ENCODE measurements around the gene TMEM131L. TPM values are rescaled to one million over a fixed set of nuclear protein-coding genes. Genes with fewer than 3 reads are reported as not detected.
A peak's percentile ranks its signal among the peaks of the same experiment; 100 is the strongest.

Gene TMEM131L
- total RNA-seq, 1 donor from 2014 or later: 18.6 TPM

GRCh38 chr4:153485860-153486259, 19.7 kb downstream of the TMEM131L start:
- H3K27me3 ChIP-seq (ENCODE audit: insufficient read depth, low read length): no peaks in the 10 kb centered on the region

GRCh38 chr4:153486281-153487151, 20.4 kb downstream of the TMEM131L start:
- no peak for TF ChIP-seq CTCF (IDR thresholded peaks at IDR 0.05; ENCODE audit: insufficient read depth, low read depth, low read length)
- no peak for TF ChIP-seq EZH2 (IDR thresholded peaks at IDR 0.05; ENCODE audit: insufficient read depth, low read length)
- peak overlapping the region; percentile 77 for H3K4me2 ChIP-seq (ENCODE audit: low read length)
- H3K27me3 Mint-ChIP-seq (ENCODE audit: low read depth, unreplicated experiment): no peaks in the 10 kb centered on the region

More at GRCh38 chr4:153485860-153486259, 19.7 kb downstream of the TMEM131L start:
- H3K36me3 Mint-ChIP-seq (ENCODE audit: low read depth, unreplicated experiment): peaks cover 4% of the 10 kb centered on the region
- Histone ChIP-seq H3K79me2 (ENCODE audit: insufficient read depth, low read length) (peaks cover 27% of the 10 kb centered on the region), H3K4me2 (ENCODE audit: low read length) (peak overlapping the region; percentile 77), H2AFZ (ENCODE audit: low read depth, low read length) (no peak overlapping the region), H3K9me3 (ENCODE audit: insufficient read depth, low read depth, low read length) (no peaks in the 10 kb centered on the region), H3K4me3 (ENCODE audit: insufficient read depth, low read depth, low read length) (no peak overlapping the region), H3K4me1 (ENCODE audit: insufficient read depth, low read length) (peaks cover 46% of the 10 kb centered on the region), H3K9ac (ENCODE audit: low read length) (peak overlapping the region; percentile 50), H3K36me3 (ENCODE audit: insufficient read depth, low read length) (no peaks in the 10 kb centered on the region), H4K20me1 (ENCODE audit: insufficient read depth, low read length) (no peaks in the 10 kb centered on the region), H3K27ac (ENCODE audit: low read depth, low read length) (peak overlapping the region; percentile 78)
- FAIRE-seq: no peak
- H3K4me3 Mint-ChIP-seq (ENCODE audit: unreplicated experiment): no peak overlapping the region
- H3K9me3 Mint-ChIP-seq (ENCODE audit: unreplicated experiment): no peaks in the 10 kb centered on the region
- DNase-seq (ENCODE audit: low read depth): no peak
- peak overlapping the region; percentile 85 for H3K27ac Mint-ChIP-seq (ENCODE audit: unreplicated experiment)
- H3K4me1 Mint-ChIP-seq (ENCODE audit: low read depth, unreplicated experiment): peaks cover 45% of the 10 kb centered on the region
- no peaks in the 10 kb centered on the region for H3K27me3 Mint-ChIP-seq (ENCODE audit: low read depth, unreplicated experiment)
- no peak for TF ChIP-seq CTCF (IDR thresholded peaks at IDR 0.05; ENCODE audit: insufficient read depth, low read depth, low read length)
- TF ChIP-seq EZH2 (IDR thresholded peaks at IDR 0.05; ENCODE audit: insufficient read depth, low read length): no peak

More at GRCh38 chr4:153486281-153487151, 20.4 kb downstream of the TMEM131L start:
- Histone ChIP-seq H4K20me1 (ENCODE audit: insufficient read depth, low read length) (no peaks in the 10 kb centered on the region), H3K4me3 (ENCODE audit: insufficient read depth, low read depth, low read length) (no peak overlapping the region), H3K36me3 (ENCODE audit: insufficient read depth, low read length) (no peaks in the 10 kb centered on the region), H3K9me3 (ENCODE audit: insufficient read depth, low read depth, low read length) (no peaks in the 10 kb centered on the region), H3K9ac (ENCODE audit: low read length) (peak overlapping the region; percentile 62), H2AFZ (ENCODE audit: low read depth, low read length) (no peak overlapping the region), H3K79me2 (ENCODE audit: insufficient read depth, low read length) (peaks cover 29% of the 10 kb centered on the region), H3K27me3 (ENCODE audit: insufficient read depth, low read length) (no peaks in the 10 kb centered on the region), H3K27ac (ENCODE audit: low read depth, low read length) (peak overlapping the region; percentile 78), H3K4me1 (ENCODE audit: insufficient read depth, low read length) (peaks cover 46% of the 10 kb centered on the region)
- no peaks in the 10 kb centered on the region for H3K9me3 Mint-ChIP-seq (ENCODE audit: unreplicated experiment)
- FAIRE-seq: peak; percentile 87
- peak overlapping the region; percentile 27 for H3K4me3 Mint-ChIP-seq (ENCODE audit: unreplicated experiment)
- peaks cover 45% of the 10 kb centered on the region for H3K4me1 Mint-ChIP-seq (ENCODE audit: low read depth, unreplicated experiment)
- peaks cover 2% of the 10 kb centered on the region for H3K36me3 Mint-ChIP-seq (ENCODE audit: low read depth, unreplicated experiment)
- H3K27ac Mint-ChIP-seq (ENCODE audit: unreplicated experiment): peak overlapping the region; percentile 85
- peak; percentile 91 for DNase-seq (ENCODE audit: low read depth)

All from astrocyte (in vitro differentiated cells and primary cell).